Suprapubic skin (tissue), 3 donors: ENCODE results near the gene ARL14.

Source experiments
- POLR2A ChIP-seq, 2 donors: fragments of 450-650 bp; IDR thresholded peaks; one replicate each; pipeline ENCODE4 v1.6.1; 2017; ENCODE audit warnings: antibody characterized with exemption in 2 of 2, mild to moderate bottlenecking in 2 of 2, moderate library complexity in 2 of 2
- TF ChIP-seq, protein P1 (sequence below), 2 donors: fragments of 200-600 bp in 1 of 2; fragments of 450-650 bp in 1 of 2; sonication (generic) in 1 of 2; IDR thresholded peaks; one replicate each; pipeline ENCODE4 v1.5.1; 2016 to 2019; ENCODE audit warnings: antibody characterized with exemption in 2 of 2, mild to moderate bottlenecking in 1 of 2, moderate library complexity in 1 of 2

DNA sequence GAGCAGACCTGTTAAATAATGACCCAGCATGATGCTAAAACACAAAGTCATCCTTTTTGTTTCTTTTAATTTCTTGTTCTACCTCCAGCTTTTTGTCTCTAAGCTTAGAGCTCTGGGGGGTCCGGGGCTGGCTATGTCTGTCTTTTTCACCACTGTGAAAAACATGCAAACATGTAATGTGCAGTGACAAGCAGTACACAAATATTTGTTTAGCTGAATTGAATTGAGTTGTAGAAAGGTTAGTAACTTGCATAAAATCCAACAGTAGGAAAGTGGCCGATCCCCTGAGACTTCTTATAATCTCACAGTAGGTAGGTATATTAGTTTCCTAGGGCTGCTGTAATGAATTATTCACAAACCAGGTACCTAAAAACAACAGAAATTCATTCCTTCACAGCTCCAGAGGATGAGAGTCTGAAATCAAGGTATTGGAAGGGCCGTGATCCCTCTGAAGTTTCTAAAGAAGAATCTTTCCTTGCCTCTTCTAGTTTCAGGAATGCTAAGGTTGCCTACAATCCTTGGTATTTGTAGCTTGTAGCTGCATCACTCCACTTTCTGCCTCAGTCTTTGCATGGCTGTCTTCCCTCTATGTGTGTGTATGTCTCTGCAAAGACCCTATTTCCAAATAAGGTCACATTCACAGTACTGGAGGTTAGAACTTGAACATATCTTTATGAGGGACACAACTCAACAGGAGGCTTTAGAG, 32.7 kb downstream of the ARL14 start:
- TF ChIP-seq, protein P1, sequence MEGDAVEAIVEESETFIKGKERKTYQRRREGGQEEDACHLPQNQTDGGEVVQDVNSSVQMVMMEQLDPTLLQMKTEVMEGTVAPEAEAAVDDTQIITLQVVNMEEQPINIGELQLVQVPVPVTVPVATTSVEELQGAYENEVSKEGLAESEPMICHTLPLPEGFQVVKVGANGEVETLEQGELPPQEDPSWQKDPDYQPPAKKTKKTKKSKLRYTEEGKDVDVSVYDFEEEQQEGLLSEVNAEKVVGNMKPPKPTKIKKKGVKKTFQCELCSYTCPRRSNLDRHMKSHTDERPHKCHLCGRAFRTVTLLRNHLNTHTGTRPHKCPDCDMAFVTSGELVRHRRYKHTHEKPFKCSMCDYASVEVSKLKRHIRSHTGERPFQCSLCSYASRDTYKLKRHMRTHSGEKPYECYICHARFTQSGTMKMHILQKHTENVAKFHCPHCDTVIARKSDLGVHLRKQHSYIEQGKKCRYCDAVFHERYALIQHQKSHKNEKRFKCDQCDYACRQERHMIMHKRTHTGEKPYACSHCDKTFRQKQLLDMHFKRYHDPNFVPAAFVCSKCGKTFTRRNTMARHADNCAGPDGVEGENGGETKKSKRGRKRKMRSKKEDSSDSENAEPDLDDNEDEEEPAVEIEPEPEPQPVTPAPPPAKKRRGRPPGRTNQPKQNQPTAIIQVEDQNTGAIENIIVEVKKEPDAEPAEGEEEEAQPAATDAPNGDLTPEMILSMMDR (IDR thresholded peaks at IDR 0.05), result no peak
- TF ChIP-seq POLR2A (IDR thresholded peaks at IDR 0.05), result no peak
